Endothelial cell of umbilical vein (primary cell): ENCODE measurements around the gene NT5M. TPM values are rescaled to one million over a fixed set of nuclear protein-coding genes. Genes with fewer than 3 reads are reported as not detected.

Source experiments
- BruUV-seq: library from RNA; stranded (reverse); fragments of 400-500 nt; replicated peaks from 2 replicates; lab custom pipeline; 2021; lab: Mats Ljungman, UMichigan
- CTCF ChIA-PET: fragments of 300-600, 350-600 bp; sonication (Branson Sonifier 250); formaldehyde crosslinking; loops from one replicate; lab custom pipeline; 2021; ENCODE audit warnings: antibody characterized with exemption, inconsistent platforms; lab: Charles Lee
- POLR2A ChIA-PET: fragments of 300-600, 350-600 bp; sonication (Branson Sonifier 250); formaldehyde crosslinking; loops from one replicate; lab custom pipeline; 2021; ENCODE audit warnings: antibody characterized with exemption, inconsistent platforms; lab: Charles Lee
- DNase-seq: peaks from one replicate; pipeline ENCODE4 v3.0.0-alpha.2; 2011; ENCODE audit warnings: low read depth, low spot score
- FAIRE-seq: peaks from 2 replicates; lab custom pipeline; 2011; peaks lifted over from hg19 to GRCh38; lab: Jason Lieb, UNC
- H2AFZ ChIP-seq: 2 replicates; pipeline ENCODE4 v1.6.0; 2012; ENCODE audit warnings: low read depth, low read length, control low read depth, inconsistent platforms
- H3K27ac ChIP-seq: 2 replicates; pipeline ENCODE4 v1.5.1; 2011; ENCODE audit warnings: low read depth, mild to moderate bottlenecking, control low read depth, low read length, moderate library complexity; ENCODE audit not compliant: insufficient read depth
- H3K27me3 ChIP-seq, 2 experiments: 2 replicates each; pipeline versions ENCODE4 v1.6.0 to v1.6.1; 2011; ENCODE audit warnings: low read length in 2 of 2, mixed read lengths in 1 of 2; ENCODE audit not compliant: control insufficient read depth in 2 of 2, insufficient read depth in 2 of 2
- H3K36me3 ChIP-seq, 2 experiments: 2 replicates in 1 of 2; 3 replicates in 1 of 2; pipeline ENCODE4 v1.5.1; 2011; ENCODE audit warnings: low read length in 2 of 2, mild to moderate bottlenecking in 1 of 2, moderate library complexity in 1 of 2; ENCODE audit not compliant: control insufficient read depth in 2 of 2, insufficient read depth in 2 of 2; ENCODE audit errors: extremely low read depth in 1 of 2
- H3K4me1 ChIP-seq: 3 replicates; pipeline ENCODE4 v1.5.1; 2011; ENCODE audit warnings: mild to moderate bottlenecking, low read length; ENCODE audit not compliant: control insufficient read depth, insufficient read depth; ENCODE audit errors: extremely low read depth
- H3K4me2 ChIP-seq: 2 replicates; pipeline ENCODE4 v1.6.1; 2011; ENCODE audit warnings: low read length, control low read depth, mixed read lengths; ENCODE audit not compliant: insufficient read depth
- H3K4me3 ChIP-seq, 3 experiments: fragments of 200-600 bp in 1 of 3; sonication (generic), shearing (Covaris generic) in 1 of 3; replicated peaks in 1 of 3; 2 replicates each; pipeline ENCODE4 v1.5.1; 2011 to 2016; ENCODE audit warnings: control low read depth in 3 of 3, low read length in 3 of 3, mild to moderate bottlenecking in 2 of 3, inconsistent platforms in 1 of 3, low read depth in 1 of 3, moderate library complexity in 1 of 3; ENCODE audit not compliant: insufficient read depth in 1 of 3
- H3K79me2 ChIP-seq: 2 replicates; pipeline ENCODE4 v1.6.0; 2012; ENCODE audit warnings: low read length, inconsistent platforms; ENCODE audit not compliant: control insufficient read depth, insufficient read depth
- H3K9ac ChIP-seq: replicated peaks from 2 replicates; pipeline ENCODE3; 2011; ENCODE audit warnings: low read length, control low read depth; ENCODE audit not compliant: insufficient read depth; ENCODE audit errors: extremely low read depth
- H3K9me1 ChIP-seq: replicated peaks from 3 replicates; pipeline ENCODE4 v1.6.0; 2011; ENCODE audit warnings: mild to moderate bottlenecking, low read length; ENCODE audit not compliant: control insufficient read depth, insufficient read depth; ENCODE audit errors: extremely low read depth
- H3K9me3 ChIP-seq: replicated peaks from 2 replicates; pipeline ENCODE4 v1.5.1; 2012; ENCODE audit warnings: low read length, inconsistent platforms; ENCODE audit not compliant: control insufficient read depth, insufficient read depth
- H4K20me1 ChIP-seq: replicated peaks from 2 replicates; pipeline ENCODE3; 2011; ENCODE audit warnings: mild to moderate bottlenecking, low read length; ENCODE audit not compliant: control insufficient read depth, insufficient read depth; ENCODE audit errors: extremely low read depth
- FOS ChIP-seq: IDR thresholded peaks from 2 replicates; pipeline ENCODE4 v1.6.1; 2011; ENCODE audit warnings: mild to moderate bottlenecking, low read length, moderate library complexity, borderline replicate concordance; ENCODE audit not compliant: insufficient read depth
- POLR2AphosphoS5 ChIP-seq: IDR thresholded peaks from 2 replicates; pipeline ENCODE4 v1.6.1; 2012; ENCODE audit warnings: low read depth, mild to moderate bottlenecking, control low read depth, low read length, moderate library complexity; ENCODE audit not compliant: insufficient read depth
- dilution Hi-C: fragments of 300-500 bp; cut with MboI; formaldehyde crosslinking; loops from one replicate; pipeline ENCODE4 v1.15.0; 2019; ENCODE audit warnings: low sequenced_read_pairs; ENCODE audit not compliant: extremely low pct_ligation_motif_present
- intact Hi-C: fragments of 100-400 bp; cut with micrococcal nuclease; formaldehyde crosslinking; loops from one replicate; pipeline ENCODE4 v1.10.0; 2022
- polyA plus RNA-seq, 4 experiments: library from polyadenylated mRNA; depleted of rRNA in 3 of 4; stranded (reverse) in 3 of 4; unstranded in 1 of 4; fragments of >200 nt; gene quantifications; 2 replicates each; pipeline versions ENCODE4 v1.2.1 to v1.2.3, GENCODE V29; 2011 to 2012; ENCODE audit warnings: missing spikeins in 1 of 4
- total RNA-seq: library from RNA; stranded (reverse); gene quantifications from 2 replicates; pipeline ENCODE4 v1.2.3, GENCODE V29; 2021
- TF ChIP-seq, protein P1 (sequence below): IDR thresholded peaks from 2 replicates; pipeline ENCODE4 v1.6.1; 2011; ENCODE audit not compliant: insufficient read depth, insufficient read length
- TF ChIP-seq, protein P2 (sequence below), 2 donors: IDR thresholded peaks; 1 replicate in 1 of 2; 2 replicates in 1 of 2; pipeline ENCODE4 v1.5.1; 2011; ENCODE audit warnings: low read length in 2 of 2, mild to moderate bottlenecking in 2 of 2, moderate library complexity in 2 of 2, control low read depth in 1 of 2, inconsistent platforms in 1 of 2, low read depth in 1 of 2; ENCODE audit not compliant: insufficient read depth in 1 of 2; ENCODE audit errors: extremely low read depth in 1 of 2

Gene NT5M
- total and polyA plus RNA-seq, 2 donors (not counting 3 experiments of a cell fraction or from before 2014, with no cell fraction given) = 0.91 to 3.0 TPM

DNA sequence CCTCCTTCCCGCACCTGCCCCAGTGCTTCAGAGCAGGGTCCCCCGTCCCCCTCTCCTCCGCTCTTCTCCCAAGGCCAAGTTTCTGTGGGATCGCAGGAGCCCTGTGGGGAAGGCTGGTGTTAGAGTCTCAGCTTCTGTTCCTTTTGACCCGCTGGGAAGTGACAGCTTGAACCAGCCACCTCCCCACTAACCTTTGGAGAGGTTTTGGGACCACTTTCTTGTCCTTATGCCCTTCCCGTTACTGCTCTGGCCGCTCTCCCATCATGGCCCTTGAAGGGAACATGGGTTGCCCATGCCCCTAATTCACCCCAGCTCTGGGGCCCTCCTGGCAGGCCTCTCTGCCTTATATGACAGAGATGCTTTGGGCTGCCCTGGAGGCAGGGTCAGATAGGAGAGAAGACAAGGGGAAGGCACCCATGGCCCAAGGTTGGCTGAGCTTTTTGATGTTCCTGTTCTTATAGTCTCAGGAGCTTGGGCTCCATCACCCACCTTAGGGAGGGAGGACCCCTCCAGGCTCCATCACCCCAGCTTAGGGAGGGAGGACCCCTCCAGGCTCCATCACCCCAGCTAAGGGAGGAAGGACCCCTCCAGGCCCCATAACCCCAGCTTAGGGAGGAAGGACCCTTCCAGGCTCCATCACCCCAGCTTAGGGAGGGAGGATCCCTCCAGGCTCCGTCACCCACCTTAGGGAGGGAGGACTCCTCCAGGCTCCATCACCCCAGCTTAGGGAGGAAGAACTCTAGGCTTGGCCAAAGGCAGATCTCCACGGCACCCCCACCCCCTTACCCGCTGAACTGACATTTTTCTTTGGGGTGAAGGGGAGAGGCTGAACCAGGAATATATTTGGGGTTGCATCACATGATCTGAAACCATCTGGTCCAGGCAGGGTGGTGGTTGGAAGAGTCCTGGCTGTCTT is 45.0 kb downstream of the NT5M start:
- TF ChIP-seq POLR2AphosphoS5 (no peak), FOS (no peak)
- TF ChIP-seq, protein P1, sequence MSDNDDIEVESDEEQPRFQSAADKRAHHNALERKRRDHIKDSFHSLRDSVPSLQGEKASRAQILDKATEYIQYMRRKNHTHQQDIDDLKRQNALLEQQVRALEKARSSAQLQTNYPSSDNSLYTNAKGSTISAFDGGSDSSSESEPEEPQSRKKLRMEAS = no peak
- TF ChIP-seq, protein P2, sequence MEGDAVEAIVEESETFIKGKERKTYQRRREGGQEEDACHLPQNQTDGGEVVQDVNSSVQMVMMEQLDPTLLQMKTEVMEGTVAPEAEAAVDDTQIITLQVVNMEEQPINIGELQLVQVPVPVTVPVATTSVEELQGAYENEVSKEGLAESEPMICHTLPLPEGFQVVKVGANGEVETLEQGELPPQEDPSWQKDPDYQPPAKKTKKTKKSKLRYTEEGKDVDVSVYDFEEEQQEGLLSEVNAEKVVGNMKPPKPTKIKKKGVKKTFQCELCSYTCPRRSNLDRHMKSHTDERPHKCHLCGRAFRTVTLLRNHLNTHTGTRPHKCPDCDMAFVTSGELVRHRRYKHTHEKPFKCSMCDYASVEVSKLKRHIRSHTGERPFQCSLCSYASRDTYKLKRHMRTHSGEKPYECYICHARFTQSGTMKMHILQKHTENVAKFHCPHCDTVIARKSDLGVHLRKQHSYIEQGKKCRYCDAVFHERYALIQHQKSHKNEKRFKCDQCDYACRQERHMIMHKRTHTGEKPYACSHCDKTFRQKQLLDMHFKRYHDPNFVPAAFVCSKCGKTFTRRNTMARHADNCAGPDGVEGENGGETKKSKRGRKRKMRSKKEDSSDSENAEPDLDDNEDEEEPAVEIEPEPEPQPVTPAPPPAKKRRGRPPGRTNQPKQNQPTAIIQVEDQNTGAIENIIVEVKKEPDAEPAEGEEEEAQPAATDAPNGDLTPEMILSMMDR (IDR thresholded peaks at IDR 0.05; ENCODE audit: extremely low read depth in 1 of 2, insufficient read depth in 1 of 2, low read depth in 1 of 2, low read length in 2 of 2) = no peak
- no TSS peak for BruUV-seq
- Histone ChIP-seq H3K9me3 (no peaks in the 10 kb centered on the region), H3K36me3 (no peaks in the 10 kb centered on the region), H3K79me2 (no peaks in the 10 kb centered on the region), H2AFZ (no peak overlapping the region), H3K27ac (no peak overlapping the region), H3K4me1 (peaks cover 14% of the 10 kb centered on the region), H3K9ac (no peak overlapping the region), H4K20me1 (no peaks in the 10 kb centered on the region), H3K4me2 (no peak overlapping the region), H3K4me3 (no peak overlapping the region), H3K27me3 (no peaks in the 10 kb centered on the region), H3K9me1 (no peaks in the 10 kb centered on the region)
- intact Hi-C loops = no loop called here
- DNase-seq (no peak), FAIRE-seq (no peak)
- ChIA-PET CTCF (interaction anchor here (1.2 kb wide), 1 partner anchor 265 kb away, joined by 3 read pairs; no protein-coding TSS in a partner anchor), POLR2A (no interaction called here)
- dilution Hi-C loops = no loop called here
